RWPE2 (cell line): Measurements from ENCODE around the gene CCL17.

Experiments used
- ATAC-seq: fragments of 200-7000 bp; cut with Tn5 transposase; 3 replicates; pipeline ENCODE4 v1.9.1; 2021; ENCODE audit warnings: low read depth
- DNase-seq: peaks from one replicate; pipeline ENCODE4 v3.0.0-alpha.2; 2020; ENCODE audit warnings: low spot score
- H3K27ac ChIP-seq: fragments of 450-650 bp; 2 replicates; pipeline ENCODE4 v1.5.1; 2017; ENCODE audit warnings: mild to moderate bottlenecking; ENCODE audit not compliant: poor library complexity, severe bottlenecking
- H3K27me3 ChIP-seq: fragments of 250-450 bp; sonication (Bioruptor Pico); 2 replicates; pipeline ENCODE4 v1.5.1; 2021; ENCODE audit warnings: mild to moderate bottlenecking, moderate library complexity; ENCODE audit not compliant: insufficient read depth, poor library complexity, severe bottlenecking
- H3K36me3 ChIP-seq: fragments of 250-450 bp; sonication (Bioruptor Pico); 2 replicates; pipeline ENCODE4 v1.5.1; 2020; ENCODE audit warnings: low read depth, mild to moderate bottlenecking, moderate library complexity
- H3K4me1 ChIP-seq: fragments of 250-450 bp; sonication (Bioruptor Pico); 2 replicates; pipeline ENCODE4 v1.5.1; 2021; ENCODE audit warnings: mild to moderate bottlenecking, moderate library complexity; ENCODE audit not compliant: insufficient read depth, poor library complexity, severe bottlenecking
- H3K4me3 ChIP-seq: fragments of 250-450 bp; sonication (Bioruptor Pico); 2 replicates; pipeline ENCODE4 v1.5.1; 2021; ENCODE audit warnings: mild to moderate bottlenecking, moderate library complexity; ENCODE audit not compliant: severe bottlenecking
- H3K9me3 ChIP-seq: fragments of 250-450 bp; sonication (Bioruptor Pico); 2 replicates; pipeline ENCODE4 v1.5.1; 2021; ENCODE audit warnings: mild to moderate bottlenecking, moderate library complexity; ENCODE audit not compliant: severe bottlenecking
- CTCF ChIP-seq: fragments of 450-650 bp; IDR thresholded peaks from one replicate; pipeline ENCODE4 v1.5.1; 2017; ENCODE audit warnings: mild to moderate bottlenecking, moderate library complexity; ENCODE audit not compliant: poor library complexity, severe bottlenecking

CCL17 gene

GRCh38 chr16:57383276-57384247, 21.0 kb upstream of the CCL17 start:
- no peaks in the 10 kb centered on the region for H3K27me3 ChIP-seq
- DNase-seq = no peak
- no peaks in the 10 kb centered on the region for H3K9me3 ChIP-seq
- H3K36me3 ChIP-seq = no peaks in the 10 kb centered on the region
- no peak for TF ChIP-seq CTCF
- no peak overlapping the region for H3K4me3 ChIP-seq
- H3K27ac ChIP-seq = no peak overlapping the region
- peaks cover 13% of the 10 kb centered on the region for H3K4me1 ChIP-seq
- ATAC-seq = peak; percentile 73

GRCh38 chr16:57384248-57385070, 20.1 kb upstream of the CCL17 start:
- DNase-seq = no peak
- H3K27me3 ChIP-seq = no peaks in the 10 kb centered on the region
- ATAC-seq = no peak
- peaks cover 13% of the 10 kb centered on the region for H3K4me1 ChIP-seq
- no peak overlapping the region for H3K4me3 ChIP-seq
- no peaks in the 10 kb centered on the region for H3K9me3 ChIP-seq
- H3K27ac ChIP-seq = no peak overlapping the region
- TF ChIP-seq CTCF = no peak
- no peaks in the 10 kb centered on the region for H3K36me3 ChIP-seq

- no peak for DNase-seq
- no peaks in the 10 kb centered on the region for H3K9me3 ChIP-seq
- H3K27me3 ChIP-seq = no peaks in the 10 kb centered on the region
- H3K27ac ChIP-seq = no peak overlapping the region
- H3K4me1 ChIP-seq = peaks cover 11% of the 10 kb centered on the region
- ATAC-seq = no peak
- no peak overlapping the region for H3K4me3 ChIP-seq
- no peak for TF ChIP-seq CTCF
- H3K36me3 ChIP-seq = no peaks in the 10 kb centered on the region
These were observed 19.5 kb upstream of the CCL17 start for GRCh38 chr16:57385083-57385482.

DNA sequence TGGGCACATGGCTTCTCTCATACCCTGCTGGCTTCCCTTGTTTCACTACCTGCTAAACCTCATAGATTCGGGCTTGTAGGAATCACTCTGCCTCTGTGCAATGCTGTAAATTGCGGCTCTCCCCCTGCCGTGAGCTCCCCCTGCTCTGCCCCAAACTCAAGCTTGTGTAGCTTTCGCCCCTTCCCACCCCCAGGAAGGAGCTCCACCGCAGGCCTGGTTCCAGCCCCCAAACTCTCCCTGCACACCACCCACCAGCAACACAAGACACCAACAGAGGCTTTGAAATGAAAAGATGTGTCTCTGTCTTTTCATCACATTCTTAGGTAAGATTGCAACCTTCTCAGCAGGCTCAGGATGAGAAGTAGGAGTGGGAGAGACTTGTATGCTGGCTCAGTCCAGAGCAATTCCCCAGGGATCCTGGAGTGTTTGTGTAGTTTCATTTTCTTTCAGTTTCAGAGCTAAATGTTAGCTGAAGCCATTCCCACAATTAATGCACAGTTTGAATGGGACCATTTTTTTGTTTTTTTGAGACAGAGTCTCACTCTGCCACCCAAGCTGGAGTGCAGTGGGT, 18.1 kb upstream of the CCL17 start:
- Histone ChIP-seq H3K27ac (no peak overlapping the region), H3K27me3 (no peaks in the 10 kb centered on the region), H3K36me3 (no peaks in the 10 kb centered on the region), H3K4me1 (peaks cover 11% of the 10 kb centered on the region), H3K4me3 (no peak overlapping the region), H3K9me3 (no peaks in the 10 kb centered on the region)
- DNase-seq (no peak), ATAC-seq (no peak)
- no peak for TF ChIP-seq CTCF
